ENCODE data around the gene SHOC1. TPM values are rescaled to one million over a fixed set of nuclear protein-coding genes. Genes with fewer than 3 reads are reported as not detected.

The SHOC1 gene
- total RNA-seq, 1 donor from 2014 or later, result not detected

DNA sequence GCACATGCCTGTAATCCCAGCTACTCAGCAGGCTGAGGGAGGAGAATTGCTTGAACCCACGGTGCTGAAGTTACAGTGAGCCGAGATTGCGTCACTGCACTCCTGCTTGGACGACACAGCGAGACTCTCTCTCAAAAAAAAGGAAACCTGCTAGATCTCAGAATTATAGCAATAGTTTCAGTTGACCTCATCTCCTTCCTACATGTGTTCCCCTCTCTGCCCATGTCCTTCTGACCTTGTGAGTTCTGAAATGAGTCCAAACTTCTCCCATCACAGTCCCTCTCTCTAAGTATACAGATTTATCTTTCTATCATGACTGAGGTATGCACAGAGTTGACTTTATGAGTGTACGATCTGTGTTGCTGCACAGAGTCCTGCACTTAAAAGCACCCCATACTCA lies 44.6 kb upstream of the SHOC1 start:
- TF ChIP-seq, protein P1, sequence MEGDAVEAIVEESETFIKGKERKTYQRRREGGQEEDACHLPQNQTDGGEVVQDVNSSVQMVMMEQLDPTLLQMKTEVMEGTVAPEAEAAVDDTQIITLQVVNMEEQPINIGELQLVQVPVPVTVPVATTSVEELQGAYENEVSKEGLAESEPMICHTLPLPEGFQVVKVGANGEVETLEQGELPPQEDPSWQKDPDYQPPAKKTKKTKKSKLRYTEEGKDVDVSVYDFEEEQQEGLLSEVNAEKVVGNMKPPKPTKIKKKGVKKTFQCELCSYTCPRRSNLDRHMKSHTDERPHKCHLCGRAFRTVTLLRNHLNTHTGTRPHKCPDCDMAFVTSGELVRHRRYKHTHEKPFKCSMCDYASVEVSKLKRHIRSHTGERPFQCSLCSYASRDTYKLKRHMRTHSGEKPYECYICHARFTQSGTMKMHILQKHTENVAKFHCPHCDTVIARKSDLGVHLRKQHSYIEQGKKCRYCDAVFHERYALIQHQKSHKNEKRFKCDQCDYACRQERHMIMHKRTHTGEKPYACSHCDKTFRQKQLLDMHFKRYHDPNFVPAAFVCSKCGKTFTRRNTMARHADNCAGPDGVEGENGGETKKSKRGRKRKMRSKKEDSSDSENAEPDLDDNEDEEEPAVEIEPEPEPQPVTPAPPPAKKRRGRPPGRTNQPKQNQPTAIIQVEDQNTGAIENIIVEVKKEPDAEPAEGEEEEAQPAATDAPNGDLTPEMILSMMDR (IDR thresholded peaks at IDR 0.05), result no peak
- H3K27ac Mint-ChIP-seq, result no peak overlapping the region
- ChIA-PET CTCF (no interaction called here), POLR2A (no interaction called here)
- H3K36me3 Mint-ChIP-seq (ENCODE audit: low read depth), result no peaks in the 10 kb centered on the region
- no peak for DNase-seq
- H3K27me3 Mint-ChIP-seq, result peaks cover 7% of the 10 kb centered on the region
- intact Hi-C loops (cut with micrococcal nuclease), result no loop called here
- peak; percentile 47 for ATAC-seq (ENCODE audit: low read depth)
- no peaks in the 10 kb centered on the region for H3K9me3 Mint-ChIP-seq
- H3K4me3 Mint-ChIP-seq, result no peak overlapping the region
- H3K4me1 Mint-ChIP-seq, result peaks cover 9% of the 10 kb centered on the region

DNA sequence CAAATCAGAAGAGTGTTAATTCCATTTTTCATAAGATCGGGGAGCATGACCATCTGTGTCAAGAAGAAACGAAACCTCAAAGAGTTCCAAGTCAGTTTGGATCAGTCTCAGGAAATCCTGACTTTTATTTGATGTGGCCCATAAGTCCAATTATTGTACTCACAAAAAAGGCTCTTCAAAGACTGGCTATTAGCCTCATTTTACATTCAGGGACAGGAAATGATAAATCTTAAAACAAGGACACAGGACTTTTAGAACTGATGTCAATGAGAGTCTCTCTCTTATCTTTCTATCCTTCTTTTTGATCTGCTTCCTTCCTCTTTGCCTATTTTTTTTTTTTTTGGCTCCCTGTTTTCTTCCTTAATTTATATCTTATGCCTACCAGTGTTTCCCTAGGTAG lies 43.7 kb upstream of the SHOC1 start:
- Mint-ChIP-seq H3K4me1 (peaks cover 9% of the 10 kb centered on the region), H3K4me3 (no peak overlapping the region), H3K27me3 (peaks cover 7% of the 10 kb centered on the region), H3K9me3 (no peaks in the 10 kb centered on the region), H3K27ac (no peak overlapping the region), H3K36me3 (ENCODE audit: low read depth) (no peaks in the 10 kb centered on the region)
- CTCF ChIA-PET, result no interaction called here
- TF ChIP-seq, protein P1 (IDR thresholded peaks at IDR 0.05), result no peak
- ATAC-seq (ENCODE audit: low read depth), result no peak
- intact Hi-C loops (cut with micrococcal nuclease), result no loop called here
- DNase-seq, result no peak
- POLR2A ChIA-PET, result no interaction called here

DNA sequence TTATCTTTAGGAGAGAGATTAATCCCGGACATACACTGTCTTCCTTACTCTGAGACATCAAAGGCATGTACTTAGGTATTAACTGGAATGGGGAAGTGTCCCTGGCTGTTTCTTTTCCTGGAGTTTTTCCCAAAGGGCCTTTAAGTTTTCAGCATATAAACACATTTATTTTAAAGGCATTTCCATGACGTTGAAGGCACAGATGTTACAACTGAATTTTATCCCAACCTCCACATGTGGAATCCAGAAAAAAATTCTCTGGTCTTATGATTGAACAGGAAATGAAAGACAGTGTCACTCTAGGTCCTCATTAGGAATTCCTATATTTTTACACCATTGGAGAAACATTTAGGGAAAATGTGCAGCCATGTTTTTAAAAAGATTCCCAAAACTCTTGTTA lies 41.6 kb upstream of the SHOC1 start:
- no peaks in the 10 kb centered on the region for H3K36me3 Mint-ChIP-seq (ENCODE audit: low read depth)
- peaks cover 7% of the 10 kb centered on the region for H3K27me3 Mint-ChIP-seq
- intact Hi-C loops (cut with micrococcal nuclease), result no loop called here
- POLR2A ChIA-PET, result no interaction called here
- DNase-seq, result no peak
- H3K9me3 Mint-ChIP-seq, result no peaks in the 10 kb centered on the region
- TF ChIP-seq, protein P1 (IDR thresholded peaks at IDR 0.05), result no peak
- ATAC-seq (ENCODE audit: low read depth), result no peak
- CTCF ChIA-PET, result no interaction called here
- peaks cover 3% of the 10 kb centered on the region for H3K4me1 Mint-ChIP-seq
- no peak overlapping the region for H3K4me3 Mint-ChIP-seq
- no peak overlapping the region for H3K27ac Mint-ChIP-seq

DNA sequence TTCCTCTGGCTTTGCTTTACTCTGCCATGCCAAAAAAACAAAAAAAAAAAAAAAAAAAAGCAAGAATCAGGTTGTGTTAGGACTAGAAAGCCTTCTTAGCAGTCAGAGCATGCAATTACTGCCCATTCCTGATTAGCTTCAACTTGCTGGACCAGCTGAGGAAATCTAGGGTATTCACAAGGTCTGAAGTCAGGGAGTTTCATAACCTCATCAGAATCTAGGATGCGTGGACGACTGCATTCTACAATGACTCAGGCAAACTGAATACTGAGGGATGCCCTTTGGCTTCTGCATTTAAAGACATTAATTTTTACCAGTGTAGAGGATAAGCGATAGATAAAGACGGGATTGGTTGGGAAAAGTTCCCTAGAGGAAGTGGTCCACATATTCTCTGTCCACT lies 39.2 kb upstream of the SHOC1 start:
- no peak for DNase-seq
- no peak overlapping the region for H3K27ac Mint-ChIP-seq
- H3K4me1 Mint-ChIP-seq, result peaks cover 6% of the 10 kb centered on the region
- ChIA-PET CTCF (no interaction called here), POLR2A (interaction anchor here (0.7 kb wide), 1 partner anchor 127 kb away, joined by 7 read pairs; no protein-coding TSS in a partner anchor)
- ATAC-seq (ENCODE audit: low read depth), result no peak
- TF ChIP-seq, protein P1 (IDR thresholded peaks at IDR 0.05), result no peak
- H3K4me3 Mint-ChIP-seq, result no peak overlapping the region
- H3K27me3 Mint-ChIP-seq, result peaks cover 4% of the 10 kb centered on the region
- no peaks in the 10 kb centered on the region for H3K36me3 Mint-ChIP-seq (ENCODE audit: low read depth)
- intact Hi-C loops (cut with micrococcal nuclease), result no loop called here
- H3K9me3 Mint-ChIP-seq, result no peaks in the 10 kb centered on the region

DNA sequence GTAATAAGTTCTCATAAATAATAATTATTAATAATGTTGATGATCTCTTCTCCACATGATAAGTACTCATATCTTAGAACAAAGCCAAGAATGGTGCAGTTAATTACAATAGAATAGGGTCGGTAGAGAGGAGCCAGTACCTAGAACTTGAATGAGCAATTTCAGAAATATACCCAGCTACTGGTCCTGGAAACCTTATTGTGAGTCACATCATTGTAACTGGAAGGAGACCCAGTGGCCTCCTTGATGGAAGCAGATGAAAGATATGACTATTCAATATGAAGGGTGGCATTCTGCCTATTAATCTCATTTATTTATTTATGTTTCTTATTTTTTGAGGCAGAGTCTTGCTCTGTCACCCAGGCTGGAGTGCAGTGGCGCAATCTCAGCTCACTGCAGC lies 37.7 kb upstream of the SHOC1 start:
- Mint-ChIP-seq H3K4me1 (peaks cover 10% of the 10 kb centered on the region), H3K27me3 (no peaks in the 10 kb centered on the region), H3K27ac (no peak overlapping the region), H3K4me3 (no peak overlapping the region), H3K36me3 (ENCODE audit: low read depth) (no peaks in the 10 kb centered on the region), H3K9me3 (no peaks in the 10 kb centered on the region)
- no peak for ATAC-seq (ENCODE audit: low read depth)
- POLR2A ChIA-PET, result no interaction called here
- DNase-seq, result no peak
- CTCF ChIA-PET, result interaction anchor here (1.8 kb wide), 1 partner anchor 243 kb away, joined by 10 read pairs; no protein-coding TSS in a partner anchor
- TF ChIP-seq, protein P1 (IDR thresholded peaks at IDR 0.05), result no peak
- intact Hi-C loops (cut with micrococcal nuclease), result no loop called here

Measured in activated B cell treated with CpG ODN at 0.5 μM for 24 hours (primary cell).